TTC549 (cell line): ENCODE data around the gene PRR12.

ENCODE experiments used
- FAIRE-seq: peaks from 2 replicates; lab custom pipeline; 2012; peaks lifted over from hg19 to GRCh38; lab: Jason Lieb, UNC

The PRR12 gene

GRCh38 chr19:49590971-49591730 lies at the start of gene PRR12:
Gene PRR12 (plus strand): TSS chr19:49591182. CDS start chr19:49591655, 473 bp downstream.
- FAIRE-seq, result no peak

GRCh38 chr19:49541914-49542313 lies 49.1 kb upstream of the PRR12 start:
- FAIRE-seq, result no peak

GRCh38 chr19:49542446-49542845 lies 48.5 kb upstream of the PRR12 start:
- FAIRE-seq, result no peak

- no peak for FAIRE-seq
Observed at GRCh38 chr19:49543032-49543431, 48.0 kb upstream of the PRR12 start.

GRCh38 chr19:49544154-49544553 lies 46.8 kb upstream of the PRR12 start:
- FAIRE-seq, result no peak

GRCh38 chr19:49546825-49547565 lies 44.0 kb upstream of the PRR12 start:
- peak; percentile 95 for FAIRE-seq

GRCh38 chr19:49549045-49549444 lies 41.9 kb upstream of the PRR12 start:
- FAIRE-seq, result no peak

- FAIRE-seq, result no peak
Observed at GRCh38 chr19:49551531-49551930, 39.5 kb upstream of the PRR12 start.

- FAIRE-seq, result no peak
Observed at GRCh38 chr19:49552749-49553148, 38.2 kb upstream of the PRR12 start.

GRCh38 chr19:49553451-49554271 lies 37.3 kb upstream of the PRR12 start:
- FAIRE-seq, result no peak

GRCh38 chr19:49554701-49555181 lies 36.2 kb upstream of the PRR12 start:
- no peak for FAIRE-seq

- FAIRE-seq, result no peak
Observed at GRCh38 chr19:49555600-49556411, 35.2 kb upstream of the PRR12 start.

- FAIRE-seq, result no peak
Observed at GRCh38 chr19:49556412-49557398, 34.3 kb upstream of the PRR12 start.

GRCh38 chr19:49557641-49558325 lies 33.2 kb upstream of the PRR12 start:
- FAIRE-seq, result no peak

- FAIRE-seq, result no peak
Observed at GRCh38 chr19:49558591-49558990, 32.4 kb upstream of the PRR12 start.

- FAIRE-seq, result no peak
Observed at GRCh38 chr19:49559443-49559842, 31.5 kb upstream of the PRR12 start.

- no peak for FAIRE-seq
Observed at GRCh38 chr19:49559928-49560327, 31.1 kb upstream of the PRR12 start.

GRCh38 chr19:49560358-49560900 lies 30.6 kb upstream of the PRR12 start:
- no peak for FAIRE-seq

- FAIRE-seq, result no peak
Observed at GRCh38 chr19:49564616-49565045, 26.4 kb upstream of the PRR12 start.

GRCh38 chr19:49565261-49565660 lies 25.7 kb upstream of the PRR12 start:
- no peak for FAIRE-seq
